Ecto neural progenitor cell (in vitro differentiated cells): ENCODE results near the gene C14orf119.

ENCODE experiments used
- DNase-seq: peaks from one replicate; pipeline ENCODE4 v3.0.0-alpha.2; 2018; ENCODE audit warnings: low spot score

C14orf119 gene

GRCh38 chr14:23109769-23110168, 14.5 kb downstream of the C14orf119 start:
- DNase-seq, result no peak

GRCh38 chr14:23110579-23111365, 15.5 kb downstream of the C14orf119 start:
- DNase-seq, result no peak

GRCh38 chr14:23112359-23113178, 17.3 kb downstream of the C14orf119 start:
- no peak for DNase-seq

- DNase-seq, result no peak
Observed at GRCh38 chr14:23113431-23114119, 18.3 kb downstream of the C14orf119 start.

GRCh38 chr14:23114120-23114458, 18.8 kb downstream of the C14orf119 start:
- no peak for DNase-seq

- no peak for DNase-seq
Observed at GRCh38 chr14:23114669-23115038, 19.3 kb downstream of the C14orf119 start.

- no peak for DNase-seq
Observed at GRCh38 chr14:23115039-23115731, 19.9 kb downstream of the C14orf119 start.

- no peak for DNase-seq
Observed at GRCh38 chr14:23115918-23116317, 20.6 kb downstream of the C14orf119 start.

GRCh38 chr14:23117371-23118020, 22.2 kb downstream of the C14orf119 start:
- no peak for DNase-seq

GRCh38 chr14:23118506-23119362, 23.4 kb downstream of the C14orf119 start, which contains the start of gene CEBPE:
Gene CEBPE (minus strand): TSS chr14:23119255. CDS start chr14:23119091, 164 bp downstream.
- DNase-seq, result peak; percentile 43

- peak; percentile 52 for DNase-seq
Observed at GRCh38 chr14:23119363-23120327, 24.3 kb downstream of the C14orf119 start.

- DNase-seq, result peak; percentile 94
Observed at GRCh38 chr14:23120541-23121251, 25.4 kb downstream of the C14orf119 start.

- DNase-seq, result peak; percentile 52
Observed at GRCh38 chr14:23121361-23121771, 26.1 kb downstream of the C14orf119 start.

- no peak for DNase-seq
Observed at GRCh38 chr14:23122086-23122485, 26.8 kb downstream of the C14orf119 start.

GRCh38 chr14:23123419-23123818, 28.1 kb downstream of the C14orf119 start:
- DNase-seq, result no peak

GRCh38 chr14:23124337-23124954, 29.1 kb downstream of the C14orf119 start:
- no peak for DNase-seq

GRCh38 chr14:23125011-23125410, 29.7 kb downstream of the C14orf119 start:
- DNase-seq, result no peak

- DNase-seq, result no peak
Observed at GRCh38 chr14:23125933-23126524, 30.7 kb downstream of the C14orf119 start.
